GM21723 (cell line): ENCODE data around the gene IGFBP1.
"Not testable (repeated sequence)": the region's sequence is repeated elsewhere in the genome, so short reads cannot be mapped to it uniquely, and the experiment has no call there.

Source experiments
- ATAC-seq: cut with Tn5 transposase; IDR thresholded peaks from one replicate; pipeline ENCODE4 v1.9.1; 2021; ENCODE audit warnings: mild to moderate bottlenecking, moderate library complexity; ENCODE audit not compliant: unreplicated experiment

Gene IGFBP1

GRCh38 chr7:45930967-45931366, 42.7 kb downstream of the IGFBP1 start:
- no peak for ATAC-seq

GRCh38 chr7:45937301-45937700, 49.0 kb downstream of the IGFBP1 start:
- ATAC-seq = no peak

GRCh38 chr7:45937862-45938261, 49.6 kb downstream of the IGFBP1 start:
- no peak for ATAC-seq

GRCh38 chr7:45938626-45939302, 50.5 kb downstream of the IGFBP1 start:
- no peak for ATAC-seq

- ATAC-seq = no peak
Observed at GRCh38 chr7:45939574-45939973, 51.3 kb downstream of the IGFBP1 start.

GRCh38 chr7:45940237-45940781, 52.0 kb downstream of the IGFBP1 start:
- not testable (repeated sequence) for ATAC-seq

GRCh38 chr7:45940939-45941338, 52.7 kb downstream of the IGFBP1 start:
- no peak for ATAC-seq
